ENCODE data around the gene LCE3C.

- TF ChIP-seq CTCF (IDR thresholded peaks at IDR 0.05) (no peak), MAFK (IDR thresholded peaks at IDR 0.05; ENCODE audit: partially characterized antibody) (peak; percentile 83), CBX8 (IDR thresholded peaks at IDR 0.05) (no peak), SREBF2 (IDR thresholded peaks at IDR 0.05) (no peak), RCOR1 (IDR thresholded peaks at IDR 0.05; ENCODE audit: low read depth, low read length) (no peak), JUNB (IDR thresholded peaks at IDR 0.05) (no peak)
These were observed 17.4 kb upstream of the LCE3C start for GRCh38 chr1:152582647-152583046.

All from A549 (cell line).